ENCODE data around the gene POLK.

DNA sequence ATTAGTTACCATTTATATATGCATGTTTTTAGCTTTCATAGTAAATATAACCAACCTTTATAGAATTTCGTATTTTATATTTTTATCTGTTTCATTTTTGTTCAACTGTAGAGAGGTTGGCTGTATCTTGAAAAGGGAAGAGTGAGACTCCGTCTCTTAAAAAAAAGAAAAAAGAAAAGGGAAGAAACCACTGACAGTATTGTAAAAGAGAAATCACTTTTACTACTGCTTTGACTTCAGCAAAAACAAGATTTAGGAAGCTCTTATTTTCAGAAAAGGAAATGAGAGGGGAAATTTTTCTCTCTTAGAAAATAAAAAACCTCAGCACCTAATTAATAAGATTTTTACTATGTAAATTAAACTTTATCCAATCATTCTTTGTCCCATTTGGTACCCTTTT is 14.4 kb downstream of the POLK start:
- TF ChIP-seq CTCF (IDR thresholded peaks at IDR 0.05; ENCODE audit: low read depth, low read length), result no peak
- no peak for TF ChIP-seq POLR2A (IDR thresholded peaks at IDR 0.05; ENCODE audit: extremely low read depth, insufficient read length)

All from NB4 (cell line).